ENCODE results near the gene ZNF689.
"Not testable (repeated sequence)": the region's sequence is repeated elsewhere in the genome, so short reads cannot be mapped to it uniquely, and the experiment has no call there.

ZNF689 gene

GRCh38 chr16:30637944-30638343, 27.8 kb upstream of the ZNF689 start:
- DNase-seq (ENCODE audit: extremely low spot score, insufficient read length, low read depth) (no peak), FAIRE-seq (peak; percentile 80)

GRCh38 chr16:30637139-30637538, 26.9 kb upstream of the ZNF689 start:
- FAIRE-seq; DNase-seq (ENCODE audit: extremely low spot score, insufficient read length, low read depth): not testable (repeated sequence)

- DNase-seq (ENCODE audit: extremely low spot score, insufficient read length, low read depth) (no peak), FAIRE-seq (no peak)
Observed at GRCh38 chr16:30636599-30636998, 26.4 kb upstream of the ZNF689 start.

- DNase-seq (ENCODE audit: extremely low spot score, insufficient read length, low read depth) (no peak), FAIRE-seq (no peak)
Observed at GRCh38 chr16:30633526-30633925, 23.3 kb upstream of the ZNF689 start.

- FAIRE-seq; DNase-seq (ENCODE audit: extremely low spot score, insufficient read length, low read depth): not testable (repeated sequence)
Observed at GRCh38 chr16:30632454-30632853, 22.3 kb upstream of the ZNF689 start.

GRCh38 chr16:30628628-30629540, 18.7 kb upstream of the ZNF689 start:
- peak; percentile 72 for FAIRE-seq
- DNase-seq (ENCODE audit: extremely low spot score, insufficient read length, low read depth): no peak

- DNase-seq (ENCODE audit: extremely low spot score, insufficient read length, low read depth) (no peak), FAIRE-seq (no peak)
Observed at GRCh38 chr16:30626236-30626635, 16.0 kb upstream of the ZNF689 start.

- DNase-seq (ENCODE audit: extremely low spot score, insufficient read length, low read depth): no peak
- FAIRE-seq: no peak
Observed at GRCh38 chr16:30623536-30624283, 13.5 kb upstream of the ZNF689 start.

GRCh38 chr16:30622455-30623032, 12.4 kb upstream of the ZNF689 start:
- DNase-seq (ENCODE audit: extremely low spot score, insufficient read length, low read depth): no peak
- FAIRE-seq: no peak

- DNase-seq (ENCODE audit: extremely low spot score, insufficient read length, low read depth) (no peak), FAIRE-seq (no peak)
Observed at GRCh38 chr16:30621765-30622164, 11.6 kb upstream of the ZNF689 start.

- DNase-seq (ENCODE audit: extremely low spot score, insufficient read length, low read depth): no peak
Observed at GRCh38 chr16:30620169-30620568, 10.0 kb upstream of the ZNF689 start.

GRCh38 chr16:30619638-30620037, 9.4 kb upstream of the ZNF689 start:
- no peak for FAIRE-seq
- no peak for DNase-seq (ENCODE audit: extremely low spot score, insufficient read length, low read depth)

More at GRCh38 chr16:30620169-30620568, 10.0 kb upstream of the ZNF689 start:
- no peak for FAIRE-seq

GRCh38 chr16:30619202-30619601, 9.0 kb upstream of the ZNF689 start:
- FAIRE-seq (no peak), DNase-seq (ENCODE audit: extremely low spot score, insufficient read length, low read depth) (no peak)

GRCh38 chr16:30615358-30616091, 5.3 kb upstream of the ZNF689 start:
- DNase-seq (ENCODE audit: extremely low spot score, insufficient read length, low read depth) (peak; percentile 15), FAIRE-seq (no peak)

- peak; percentile 26 for DNase-seq (ENCODE audit: extremely low spot score, insufficient read length, low read depth)
- FAIRE-seq: no peak
Observed at GRCh38 chr16:30609002-30609925, 925 bp downstream of the ZNF689 start.

- DNase-seq (ENCODE audit: extremely low spot score, insufficient read length, low read depth) (no peak), FAIRE-seq (no peak)
Observed at GRCh38 chr16:30606004-30606403, 4.2 kb downstream of the ZNF689 start.

GRCh38 chr16:30605158-30605557, 5.0 kb downstream of the ZNF689 start:
- DNase-seq (ENCODE audit: extremely low spot score, insufficient read length, low read depth) (no peak), FAIRE-seq (no peak)

- no peak for DNase-seq (ENCODE audit: extremely low spot score, insufficient read length, low read depth)
- FAIRE-seq: no peak
Observed at GRCh38 chr16:30604316-30604947, 5.8 kb downstream of the ZNF689 start.

- FAIRE-seq: no peak
- no peak for DNase-seq (ENCODE audit: extremely low spot score, insufficient read length, low read depth)
Observed at GRCh38 chr16:30603945-30604315, 6.3 kb downstream of the ZNF689 start.
